GM18511 (cell line): ENCODE data around the gene ZFYVE19.
"Not testable (repeated sequence)": the region's sequence is repeated elsewhere in the genome, so short reads cannot be mapped to it uniquely, and the experiment has no call there.

Experiments used
- ATAC-seq: cut with Tn5 transposase; IDR thresholded peaks from one replicate; pipeline ENCODE4 v1.9.1; 2021; ENCODE audit warnings: mild to moderate bottlenecking, moderate library complexity; ENCODE audit not compliant: unreplicated experiment

Gene ZFYVE19

GRCh38 chr15:40845511-40846284 is 38.8 kb downstream of the ZFYVE19 start:
- no peak for ATAC-seq

- peak; percentile 17 for ATAC-seq
Measured at GRCh38 chr15:40846841-40847222, 39.9 kb downstream of the ZFYVE19 start.

- peak; percentile 70 for ATAC-seq
Measured at GRCh38 chr15:40847223-40847961, 40.5 kb downstream of the ZFYVE19 start.

- ATAC-seq = no peak
Measured at GRCh38 chr15:40850576-40851112, 43.8 kb downstream of the ZFYVE19 start.

GRCh38 chr15:40852529-40852928 is 45.6 kb downstream of the ZFYVE19 start:
- ATAC-seq = no peak

- ATAC-seq = no peak
Measured at GRCh38 chr15:40853241-40853890, 46.5 kb downstream of the ZFYVE19 start.

GRCh38 chr15:40854161-40854560 is 47.3 kb downstream of the ZFYVE19 start:
- ATAC-seq = no peak

GRCh38 chr15:40855706-40856234 is 48.9 kb downstream of the ZFYVE19 start:
- ATAC-seq = no peak

- ATAC-seq = no peak
Measured at GRCh38 chr15:40856746-40857145, 49.9 kb downstream of the ZFYVE19 start.

- ATAC-seq = no peak
Measured at GRCh38 chr15:40857601-40858341, 50.9 kb downstream of the ZFYVE19 start.

- ATAC-seq = no peak
Measured at GRCh38 chr15:40858706-40859105, 51.8 kb downstream of the ZFYVE19 start.

GRCh38 chr15:40859206-40859851 is 52.4 kb downstream of the ZFYVE19 start:
- ATAC-seq = peak; percentile 73

- ATAC-seq = not testable (repeated sequence)
Measured at GRCh38 chr15:40861147-40861546, 54.3 kb downstream of the ZFYVE19 start.

- no peak for ATAC-seq
Measured at GRCh38 chr15:40863660-40864270, 56.9 kb downstream of the ZFYVE19 start.
